Stimulated activated CD8-positive, alpha-beta memory T cell treated with anti-CD3 and anti-CD28 coated beads, Interleukin-12 subunit alpha, Interleukin-12 subunit beta, amount 100 ng/mL, for 24 hours (primary cell): ENCODE measurements around the gene C13orf42.
A peak's percentile ranks its signal among the peaks of the same experiment; 100 is the strongest.
"Not testable (repeated sequence)": the region's sequence is repeated elsewhere in the genome, so short reads cannot be mapped to it uniquely, and the experiment has no call there.

Source experiments
- DNase-seq: peaks from one replicate; pipeline ENCODE4 v3.0.0-alpha.2; 2020; ENCODE audit errors: extremely low read depth

The C13orf42 gene

GRCh38 chr13:51120873-51121272, 9.8 kb upstream of the C13orf42 start:
- DNase-seq = not testable (repeated sequence)

DNA sequence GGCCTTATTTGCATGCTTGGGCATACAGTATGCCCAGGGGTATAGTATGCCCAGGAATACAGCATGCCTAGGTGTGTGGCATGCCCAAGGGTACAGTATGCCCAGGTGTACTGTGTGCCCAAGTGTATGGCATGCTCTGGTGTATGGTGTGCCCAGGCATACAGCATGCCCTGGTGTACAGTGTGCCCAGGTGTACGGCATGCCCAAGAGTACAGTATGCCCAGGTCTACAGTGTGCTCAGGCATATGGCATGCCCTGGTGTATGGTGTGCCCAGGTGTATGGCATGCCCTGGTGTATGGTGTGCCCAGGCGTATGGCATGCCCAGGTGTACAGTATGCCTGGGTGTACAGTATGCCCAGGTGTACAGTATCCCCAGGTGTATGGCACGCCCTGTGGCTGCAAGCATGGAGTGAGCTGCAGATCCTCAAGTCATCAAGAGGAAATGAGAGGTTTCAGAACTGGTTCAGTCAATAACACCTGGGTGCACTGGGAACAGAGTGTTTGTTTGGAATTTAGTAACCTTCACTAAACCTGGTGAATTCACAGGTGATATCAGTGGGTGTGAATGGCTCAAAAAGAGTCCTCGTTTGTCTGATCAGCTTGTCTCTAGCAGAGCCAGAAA, 7.8 kb upstream of the C13orf42 start:
- DNase-seq = no peak

- no peak for DNase-seq
Observed at GRCh38 chr13:51113969-51114368, 2.9 kb upstream of the C13orf42 start.

DNA sequence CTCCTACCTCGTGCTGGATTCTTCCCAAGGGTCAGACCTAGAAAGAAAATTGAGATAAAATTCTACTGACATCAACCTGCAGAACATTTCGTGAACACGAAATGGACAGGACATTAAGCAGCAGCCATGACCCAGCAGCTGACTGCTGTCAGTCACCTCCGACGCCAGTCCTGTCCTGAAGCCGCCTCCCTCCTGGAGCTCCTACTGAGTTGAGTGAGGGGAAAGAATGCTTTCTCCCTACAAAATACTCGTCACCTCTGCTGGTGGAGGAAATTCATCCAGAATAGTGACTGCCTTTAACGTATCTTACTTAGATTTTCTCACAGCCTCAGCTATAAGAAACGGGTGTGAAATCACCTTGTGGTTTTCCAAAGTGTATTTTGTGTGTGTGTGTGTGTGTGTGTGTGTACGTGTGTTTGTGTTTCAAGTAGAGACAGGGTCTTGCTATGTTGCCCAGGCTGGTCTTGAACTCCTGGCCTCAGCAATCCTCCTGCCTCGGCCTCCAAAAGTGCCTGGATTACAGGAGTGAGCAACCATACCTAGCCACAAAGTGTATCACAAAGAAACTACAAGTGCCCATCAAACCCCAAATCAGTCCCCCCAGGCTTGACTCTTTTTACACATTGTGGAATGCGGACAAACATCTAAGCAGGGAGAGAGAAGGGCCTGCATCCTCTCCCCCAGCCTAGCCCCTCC, 2.3 kb upstream of the C13orf42 start:
- no peak for DNase-seq

- no peak for DNase-seq
Observed at GRCh38 chr13:51112771-51113170, 1.7 kb upstream of the C13orf42 start.

- DNase-seq = no peak
Observed at GRCh38 chr13:51111997-51112396, 923 bp upstream of the C13orf42 start.

- DNase-seq = no peak
Observed at GRCh38 chr13:51107996-51108395, 3.1 kb downstream of the C13orf42 start.

GRCh38 chr13:51105046-51105445, 6.0 kb downstream of the C13orf42 start:
- no peak for DNase-seq

DNA sequence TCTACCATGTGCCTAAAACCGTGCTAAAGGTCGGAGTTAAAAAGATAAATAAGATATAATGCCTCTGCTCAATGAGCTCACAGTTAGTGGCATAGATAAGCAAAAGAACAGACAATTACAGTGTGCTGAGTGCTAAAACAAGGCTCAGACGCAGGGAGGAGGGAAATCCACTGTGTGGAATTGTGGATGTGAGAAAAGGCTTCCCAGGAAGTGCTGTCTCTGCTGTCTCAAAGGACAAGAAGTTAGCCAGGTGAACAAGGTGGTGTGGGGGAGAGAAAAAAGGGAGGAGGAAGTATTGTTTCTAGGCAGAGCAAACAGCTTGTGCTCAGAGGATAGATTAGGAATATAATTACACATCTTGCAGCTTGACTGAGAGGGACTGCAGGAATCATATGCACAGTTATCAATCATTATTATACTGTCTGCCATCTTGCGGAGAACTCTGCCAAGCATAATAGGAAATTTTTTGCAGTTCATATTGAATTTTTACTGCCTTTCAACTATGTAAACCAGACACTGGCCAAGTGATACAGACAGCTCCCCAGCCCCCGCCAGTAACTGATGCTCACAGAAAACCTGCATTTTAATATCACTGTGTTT, 9.3 kb downstream of the C13orf42 start:
- no peak for DNase-seq

- no peak for DNase-seq
Observed at GRCh38 chr13:51097353-51098043, 13.6 kb downstream of the C13orf42 start.

DNA sequence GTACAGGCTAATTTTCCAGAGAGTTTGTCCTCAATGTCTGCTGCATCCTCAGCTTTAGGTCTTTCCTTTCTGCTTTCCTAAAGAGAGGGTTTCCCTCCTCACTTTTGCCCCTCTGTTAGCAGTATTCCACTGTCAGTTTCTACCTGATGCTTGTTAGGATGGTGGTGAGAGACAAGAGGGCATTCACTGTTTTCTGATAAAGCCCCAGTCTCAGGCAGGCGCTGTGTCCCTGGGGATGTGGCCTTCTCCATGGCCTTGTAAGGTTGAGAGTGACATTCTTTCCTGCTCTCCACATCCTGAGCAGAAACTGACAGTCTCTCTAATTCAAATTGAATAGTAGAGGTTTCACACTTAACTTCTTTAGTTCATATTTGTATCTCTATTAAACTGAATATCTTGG, 14.9 kb downstream of the C13orf42 start:
- DNase-seq = no peak

- no peak for DNase-seq
Observed at GRCh38 chr13:51093574-51093973, 17.5 kb downstream of the C13orf42 start.

DNA sequence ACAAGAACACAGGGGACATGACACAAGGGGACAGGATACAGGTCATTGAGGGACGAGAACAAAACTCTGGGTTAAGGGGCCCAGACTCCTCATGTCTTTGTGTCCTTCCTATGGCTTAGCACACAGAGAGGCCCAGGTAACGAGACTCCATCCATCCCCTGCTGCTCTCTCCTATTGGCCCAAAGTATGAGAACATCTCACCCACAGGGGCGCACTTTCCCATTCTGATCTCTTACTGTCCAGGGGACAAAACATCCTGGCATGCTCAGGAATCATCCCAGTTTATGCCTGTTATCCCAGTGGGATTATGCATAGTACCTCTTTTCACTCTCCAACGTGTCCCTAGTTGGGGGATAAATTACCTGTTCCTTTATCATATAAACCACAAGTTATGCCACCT, 19.2 kb downstream of the C13orf42 start:
- DNase-seq = no peak

DNA sequence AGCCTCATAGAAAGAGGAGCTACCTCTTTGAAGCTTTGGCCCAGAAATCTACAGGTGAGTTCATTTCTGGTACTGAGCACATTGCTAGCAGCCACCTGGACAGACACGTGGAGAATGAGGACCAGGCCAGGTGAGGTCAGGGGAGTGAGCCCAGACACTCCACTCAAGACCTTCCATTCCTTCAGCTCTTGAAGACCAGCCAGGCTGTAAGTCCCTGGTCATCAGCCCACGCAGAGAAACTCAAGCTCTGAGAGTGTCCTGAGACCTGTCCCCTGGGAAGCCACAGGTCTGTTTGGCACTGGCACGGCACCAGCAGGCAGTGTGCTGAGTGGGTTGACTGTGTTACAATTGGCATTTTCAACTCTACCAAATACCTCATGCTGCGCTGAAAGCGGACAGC, 27.4 kb downstream of the C13orf42 start:
- no peak for DNase-seq

- not testable (repeated sequence) for DNase-seq
Observed at GRCh38 chr13:51080478-51081065, 30.5 kb downstream of the C13orf42 start.

DNA sequence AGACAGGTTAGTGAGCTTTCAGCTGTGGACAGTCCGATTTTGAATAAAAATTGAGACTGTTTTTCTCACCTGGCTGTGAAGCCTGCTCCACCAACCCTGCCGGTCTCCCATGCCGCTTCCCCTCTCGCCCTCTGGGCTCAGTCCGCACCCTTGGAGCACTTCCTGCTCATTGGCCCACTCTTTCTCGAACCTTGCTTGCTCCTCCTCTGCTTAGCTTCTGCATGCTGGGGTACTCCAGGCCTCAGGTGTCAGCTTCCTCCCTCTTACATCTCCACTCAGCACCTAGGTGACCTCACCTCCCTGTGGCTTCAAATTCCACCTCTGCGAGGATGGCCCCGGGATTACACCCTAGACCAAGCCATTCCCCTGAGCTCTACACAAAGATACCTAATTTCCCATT, 39.6 kb downstream of the C13orf42 start:
- DNase-seq = no peak

- DNase-seq = peak; percentile 35
Observed at GRCh38 chr13:51070005-51070649, 40.9 kb downstream of the C13orf42 start.

DNA sequence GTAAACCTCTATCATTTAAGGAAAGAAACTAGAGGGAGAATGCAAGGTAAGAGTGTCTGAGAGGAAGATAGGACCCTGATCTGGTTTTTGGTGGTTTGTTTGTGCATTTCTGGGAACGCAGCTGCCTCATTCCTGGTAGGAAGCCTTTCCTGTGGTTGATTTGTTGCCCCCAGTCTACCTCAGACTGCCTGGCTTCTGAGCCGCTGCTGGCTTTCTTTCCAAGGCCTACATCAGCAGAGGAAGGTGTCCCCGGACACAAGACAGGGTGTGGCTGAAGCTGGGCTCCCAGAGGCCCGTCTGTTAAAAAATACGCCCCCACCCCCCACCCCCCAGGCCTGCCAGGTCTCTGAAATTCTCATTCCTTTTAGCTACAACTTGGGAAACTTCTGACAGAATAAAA, 42.6 kb downstream of the C13orf42 start:
- DNase-seq = no peak

DNA sequence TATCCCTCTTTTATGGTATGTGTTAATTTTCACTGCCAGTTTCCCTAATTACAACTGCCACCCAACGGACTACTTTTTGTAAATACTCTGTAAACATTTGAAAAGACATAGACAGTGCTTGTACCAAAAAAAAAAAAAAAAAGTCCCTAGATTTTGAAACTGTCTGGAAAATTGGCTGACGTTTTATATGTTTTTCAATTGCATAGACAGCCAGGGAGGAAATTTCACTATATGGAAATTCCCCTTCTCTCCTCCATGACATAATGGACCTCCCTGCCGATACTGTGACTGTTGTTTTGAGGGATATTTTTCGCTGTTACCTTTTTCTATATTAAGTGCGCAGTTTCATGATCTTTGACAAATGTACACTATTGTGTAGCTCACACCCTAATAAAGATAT, 43.4 kb downstream of the C13orf42 start:
- DNase-seq = no peak

GRCh38 chr13:51067210-51067701, 43.8 kb downstream of the C13orf42 start:
- no peak for DNase-seq

DNA sequence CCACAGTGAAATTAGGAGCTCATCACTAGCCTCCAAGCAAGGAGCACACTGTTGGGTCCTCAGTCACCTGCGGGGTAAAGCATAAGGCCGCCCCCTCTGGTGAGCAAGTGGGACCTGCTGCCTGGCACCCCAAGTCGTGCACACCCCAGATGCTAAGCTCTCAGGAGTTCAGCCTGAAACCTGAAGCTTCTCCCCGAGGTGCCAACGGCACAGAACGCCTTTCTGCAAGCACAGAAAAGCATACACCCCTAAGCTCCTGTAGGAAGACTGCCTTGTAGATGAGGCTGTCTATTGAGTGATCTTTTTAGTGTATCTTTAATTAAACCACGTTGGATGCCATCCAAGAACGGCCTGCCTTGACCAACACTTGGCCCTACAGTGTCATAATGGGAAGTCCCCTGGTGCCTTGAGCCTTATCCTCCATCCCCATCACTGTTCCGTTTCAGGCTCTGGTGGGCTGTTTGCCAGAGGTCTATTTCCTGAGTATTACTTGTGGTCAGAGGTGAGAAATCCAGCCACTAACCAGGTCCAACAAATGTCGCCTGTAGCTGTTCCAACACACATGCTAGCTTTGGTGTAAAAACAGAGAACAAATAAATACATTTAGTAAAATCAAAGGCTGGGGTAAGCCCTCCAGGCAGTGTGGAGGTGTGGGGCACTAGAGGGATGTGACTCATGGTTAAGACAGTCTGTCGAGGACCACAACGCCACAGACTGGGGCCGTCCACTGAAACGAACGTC, 44.8 kb downstream of the C13orf42 start:
- no peak for DNase-seq
